Stimulated activated CD4-positive, alpha-beta T cell treated with anti-CD3 and anti-CD28 coated beads, Interleukin-2, amount 100 ng/mL, for 4 hours (primary cell): Measurements from ENCODE around the gene IGSF21.
"Not testable (repeated sequence)": the region's sequence is repeated elsewhere in the genome, so short reads cannot be mapped to it uniquely, and the experiment has no call there.

Source experiments
- DNase-seq: peaks from one replicate; pipeline ENCODE4 v3.0.0-alpha.2; 2020; ENCODE audit warnings: low read depth

The IGSF21 gene

GRCh38 chr1:18145851-18146618 lies 38.4 kb downstream of the IGSF21 start:
- DNase-seq, result no peak

GRCh38 chr1:18146886-18147285 lies 39.3 kb downstream of the IGSF21 start:
- no peak for DNase-seq

- no peak for DNase-seq
Observed at GRCh38 chr1:18147672-18148071, 40.1 kb downstream of the IGSF21 start.

GRCh38 chr1:18148461-18148860 lies 40.9 kb downstream of the IGSF21 start:
- no peak for DNase-seq

GRCh38 chr1:18149027-18149641 lies 41.5 kb downstream of the IGSF21 start:
- DNase-seq, result no peak

- DNase-seq, result no peak
Observed at GRCh38 chr1:18151436-18152122, 44.0 kb downstream of the IGSF21 start.

- DNase-seq, result no peak
Observed at GRCh38 chr1:18154430-18155194, 47.0 kb downstream of the IGSF21 start.

- DNase-seq, result no peak
Observed at GRCh38 chr1:18155881-18156385, 48.3 kb downstream of the IGSF21 start.

- no peak for DNase-seq
Observed at GRCh38 chr1:18157352-18157751, 49.8 kb downstream of the IGSF21 start.

GRCh38 chr1:18157968-18158367 lies 50.4 kb downstream of the IGSF21 start:
- DNase-seq, result no peak

GRCh38 chr1:18158714-18159113 lies 51.1 kb downstream of the IGSF21 start:
- no peak for DNase-seq

GRCh38 chr1:18160290-18160942 lies 52.8 kb downstream of the IGSF21 start:
- no peak for DNase-seq

- DNase-seq, result no peak
Observed at GRCh38 chr1:18161690-18162089, 54.1 kb downstream of the IGSF21 start.

GRCh38 chr1:18165640-18166039 lies 58.0 kb downstream of the IGSF21 start:
- not testable (repeated sequence) for DNase-seq

GRCh38 chr1:18166341-18166740 lies 58.7 kb downstream of the IGSF21 start:
- DNase-seq, result no peak

GRCh38 chr1:18166929-18167328 lies 59.3 kb downstream of the IGSF21 start:
- DNase-seq, result no peak

GRCh38 chr1:18170444-18170843 lies 62.8 kb downstream of the IGSF21 start:
- no peak for DNase-seq

GRCh38 chr1:18174037-18174436 lies 66.4 kb downstream of the IGSF21 start:
- DNase-seq, result no peak

- DNase-seq, result no peak
Observed at GRCh38 chr1:18175051-18175450, 67.5 kb downstream of the IGSF21 start.

GRCh38 chr1:18175530-18176377 lies 68.2 kb downstream of the IGSF21 start:
- DNase-seq, result no peak

- no peak for DNase-seq
Observed at GRCh38 chr1:18176619-18177018, 69.0 kb downstream of the IGSF21 start.
